Erythroblast (primary cell): ENCODE measurements around the gene DMBT1.

ENCODE experiments used
- GATA1 ChIP-seq: IDR thresholded peaks from 2 replicates; pipeline ENCODE4 v1.6.1; 2011; ENCODE audit warnings: low read depth, mild to moderate bottlenecking, control low read depth, low read length, moderate library complexity
- POLR2A ChIP-seq: IDR thresholded peaks from 2 replicates; pipeline ENCODE4 v1.6.1; 2011; ENCODE audit warnings: mild to moderate bottlenecking, low read length

GRCh38 chr10:122519144-122519543, 41.4 kb upstream of the DMBT1 start:
- TF ChIP-seq POLR2A = no peak
- no peak for TF ChIP-seq GATA1
